GM12864 (cell line): ENCODE results near the gene RPS6KA5.

Experiments used
- DNase-seq: peaks from one replicate; pipeline ENCODE4 v3.0.0-alpha.2; 2011; ENCODE audit warnings: low read depth
- H3K4me3 ChIP-seq: 2 replicates; pipeline ENCODE4 v1.5.1; 2011; ENCODE audit warnings: mild to moderate bottlenecking, low read depth, low read length, control low read depth
- CTCF ChIP-seq: IDR thresholded peaks from 2 replicates; pipeline ENCODE4 v1.5.1; 2011; ENCODE audit warnings: low read depth, mild to moderate bottlenecking, moderate library complexity, low read length, control low read depth, inconsistent platforms; ENCODE audit errors: missing control alignments

The RPS6KA5 gene

GRCh38 chr14:90922141-90922540 is 138.3 kb downstream of the RPS6KA5 start:
- no peak for TF ChIP-seq CTCF
- DNase-seq: no peak
- H3K4me3 ChIP-seq: no peak overlapping the region

DNA sequence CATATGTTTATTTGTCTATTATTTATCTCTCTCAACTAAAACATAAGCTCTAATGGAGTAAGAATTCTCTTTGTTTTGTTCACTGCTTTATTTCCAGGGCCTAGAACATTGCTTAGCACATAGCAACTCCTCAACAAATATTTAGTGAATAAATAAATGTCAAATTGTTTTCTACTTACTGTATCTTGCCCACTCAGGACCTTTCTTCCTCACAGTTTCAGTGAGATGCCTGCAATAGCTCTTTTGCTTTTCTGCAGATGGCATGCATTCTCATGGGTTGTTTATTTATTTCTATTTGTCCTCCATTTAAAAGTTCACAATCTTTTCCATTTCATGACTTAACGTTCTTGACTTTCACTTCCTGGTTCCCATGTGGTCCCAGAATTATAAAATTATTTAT is 149.3 kb downstream of the RPS6KA5 start:
- no peak for DNase-seq
- no peak overlapping the region for H3K4me3 ChIP-seq
- no peak for TF ChIP-seq CTCF

GRCh38 chr14:90907178-90907577 is 153.3 kb downstream of the RPS6KA5 start:
- no peak overlapping the region for H3K4me3 ChIP-seq
- no peak for DNase-seq
- TF ChIP-seq CTCF: no peak

GRCh38 chr14:90905531-90905930 is 154.9 kb downstream of the RPS6KA5 start:
- TF ChIP-seq CTCF: no peak
- peak; percentile 49 for DNase-seq
- H3K4me3 ChIP-seq: no peak overlapping the region

- H3K4me3 ChIP-seq: no peak overlapping the region
- DNase-seq: peak; percentile 24
- peak; percentile 64 for TF ChIP-seq CTCF
These were observed 157.3 kb downstream of the RPS6KA5 start for GRCh38 chr14:90903101-90903500.

- no peak for TF ChIP-seq CTCF
- DNase-seq: no peak
- no peak overlapping the region for H3K4me3 ChIP-seq
These were observed 159.9 kb downstream of the RPS6KA5 start for GRCh38 chr14:90900476-90901083.

DNA sequence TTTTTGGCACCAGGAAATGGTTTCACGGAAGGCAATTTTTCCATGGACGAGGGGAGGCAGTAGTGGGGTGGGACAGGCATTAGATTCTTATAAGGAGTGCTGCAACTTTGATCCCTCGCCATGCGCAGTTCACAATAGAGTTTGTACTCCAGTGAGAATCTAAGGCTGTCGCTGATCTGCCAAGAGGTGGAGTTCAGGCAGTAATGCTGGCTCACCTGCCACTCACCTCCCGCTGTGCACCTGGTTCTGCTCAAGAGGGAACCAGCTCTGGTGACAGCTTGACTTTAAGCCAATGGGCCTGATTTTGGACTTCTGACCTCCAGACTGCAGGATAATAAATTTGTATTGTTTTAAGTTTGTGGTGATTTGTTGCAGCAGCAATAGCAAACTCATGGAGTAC is 163.4 kb downstream of the RPS6KA5 start:
- TF ChIP-seq CTCF: no peak
- no peak for DNase-seq
- H3K4me3 ChIP-seq: no peak overlapping the region
